Parathyroid adenoma (tissue), 2 donors: ENCODE data around the gene ZNF124.

Experiments used
- H2AFZ ChIP-seq: fragments of 300-600 bp; sonication (generic); one replicate; pipeline ENCODE4 v1.7.0; 2017; ENCODE audit warnings: antibody characterized with exemption, mild to moderate bottlenecking
- H3K27ac ChIP-seq: fragments of 300-600 bp; sonication (generic); one replicate; pipeline ENCODE4 v1.7.0; 2017
- H3K27me3 ChIP-seq: fragments of 300-600 bp; sonication (generic); one replicate; pipeline ENCODE4 v1.7.0; 2017; ENCODE audit warnings: low read length; ENCODE audit not compliant: control insufficient read depth, insufficient read depth
- H3K36me3 ChIP-seq: fragments of 300-600 bp; sonication (generic); one replicate; pipeline ENCODE4 v1.7.0; 2017; ENCODE audit warnings: low read length; ENCODE audit not compliant: control insufficient read depth, insufficient read depth
- H3K4me1 ChIP-seq: fragments of 300-600 bp; sonication (generic); one replicate; pipeline ENCODE4 v1.7.0; 2017; ENCODE audit warnings: control low read depth
- H3K4me2 ChIP-seq: fragments of 300-600 bp; sonication (generic); one replicate; pipeline ENCODE4 v1.7.0; 2017; ENCODE audit warnings: low read length
- H3K4me3 ChIP-seq: fragments of 300-600 bp; sonication (generic); one replicate; pipeline ENCODE4 v1.7.0; 2017; ENCODE audit warnings: low read depth, low read length
- H3K79me2 ChIP-seq: fragments of 300-600 bp; sonication (generic); one replicate; pipeline ENCODE4 v1.7.0; 2017; ENCODE audit warnings: control low read depth
- H3K9ac ChIP-seq: fragments of 300-600 bp; sonication (generic); one replicate; pipeline ENCODE4 v1.7.0; 2017; ENCODE audit warnings: mild to moderate bottlenecking
- H3K9me3 ChIP-seq: fragments of 300-600 bp; sonication (generic); one replicate; pipeline ENCODE4 v1.7.0; 2017; ENCODE audit warnings: low read length; ENCODE audit not compliant: control insufficient read depth
- TF ChIP-seq, protein P1 (sequence below): fragments of 300-600 bp; sonication (generic); IDR thresholded peaks from one replicate; pipeline ENCODE4 v1.7.0; 2017; ENCODE audit warnings: antibody characterized with exemption, mild to moderate bottlenecking
- donor health status: primary hyperparathyroidism.

ZNF124 gene

DNA sequence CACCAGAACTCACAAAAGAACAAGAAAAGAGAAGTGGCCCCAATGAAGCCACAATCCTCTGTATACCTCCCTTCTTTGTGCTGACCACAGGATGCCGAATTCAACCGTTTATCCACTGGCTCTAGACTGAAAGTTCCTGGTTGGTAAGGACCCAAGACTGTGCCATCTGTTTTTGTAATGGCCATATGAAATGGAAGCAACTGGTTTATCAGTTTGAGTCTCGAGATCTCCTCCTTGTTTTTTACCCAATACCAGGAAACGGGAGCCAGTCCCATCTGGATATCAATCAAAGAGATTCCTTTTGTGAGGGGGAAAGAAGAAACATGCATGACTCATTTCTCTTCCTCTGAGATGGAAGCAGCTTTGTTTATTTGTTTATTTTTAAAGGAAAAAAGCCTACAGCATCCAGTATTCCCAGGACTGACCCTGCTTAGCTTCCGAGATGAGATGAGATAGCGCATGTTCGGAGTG, 32.4 kb upstream of the ZNF124 start:
- Histone ChIP-seq H3K27ac (no peak overlapping the region), H3K4me2 (no peak overlapping the region), H3K9ac (no peak overlapping the region), H3K4me1 (no peaks in the 10 kb centered on the region), H3K4me3 (no peak overlapping the region), H3K36me3 (no peaks in the 10 kb centered on the region), H3K27me3 (no peaks in the 10 kb centered on the region), H2AFZ (no peak overlapping the region), H3K79me2 (peaks cover 7% of the 10 kb centered on the region), H3K9me3 (no peaks in the 10 kb centered on the region)
- TF ChIP-seq, protein P1, sequence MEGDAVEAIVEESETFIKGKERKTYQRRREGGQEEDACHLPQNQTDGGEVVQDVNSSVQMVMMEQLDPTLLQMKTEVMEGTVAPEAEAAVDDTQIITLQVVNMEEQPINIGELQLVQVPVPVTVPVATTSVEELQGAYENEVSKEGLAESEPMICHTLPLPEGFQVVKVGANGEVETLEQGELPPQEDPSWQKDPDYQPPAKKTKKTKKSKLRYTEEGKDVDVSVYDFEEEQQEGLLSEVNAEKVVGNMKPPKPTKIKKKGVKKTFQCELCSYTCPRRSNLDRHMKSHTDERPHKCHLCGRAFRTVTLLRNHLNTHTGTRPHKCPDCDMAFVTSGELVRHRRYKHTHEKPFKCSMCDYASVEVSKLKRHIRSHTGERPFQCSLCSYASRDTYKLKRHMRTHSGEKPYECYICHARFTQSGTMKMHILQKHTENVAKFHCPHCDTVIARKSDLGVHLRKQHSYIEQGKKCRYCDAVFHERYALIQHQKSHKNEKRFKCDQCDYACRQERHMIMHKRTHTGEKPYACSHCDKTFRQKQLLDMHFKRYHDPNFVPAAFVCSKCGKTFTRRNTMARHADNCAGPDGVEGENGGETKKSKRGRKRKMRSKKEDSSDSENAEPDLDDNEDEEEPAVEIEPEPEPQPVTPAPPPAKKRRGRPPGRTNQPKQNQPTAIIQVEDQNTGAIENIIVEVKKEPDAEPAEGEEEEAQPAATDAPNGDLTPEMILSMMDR = no peak

DNA sequence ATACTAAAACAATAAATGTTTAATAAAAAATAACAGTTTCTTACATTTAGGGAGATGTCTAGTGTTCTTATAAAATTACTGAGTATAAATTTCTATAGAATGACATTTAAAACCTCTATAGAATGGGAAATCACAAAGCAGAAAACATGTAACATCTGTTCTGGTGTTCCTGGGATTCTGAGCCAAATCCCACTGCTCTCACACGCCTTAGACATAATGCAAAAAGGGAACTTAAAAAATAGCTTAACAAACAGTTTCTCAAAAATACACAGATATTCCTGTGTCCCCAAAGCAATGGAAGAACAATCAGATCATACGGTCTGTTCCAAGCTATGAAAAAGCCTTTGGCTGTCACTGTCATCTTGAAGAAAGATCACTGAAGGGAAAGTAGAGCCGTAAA, 27.0 kb upstream of the ZNF124 start:
- no peaks in the 10 kb centered on the region for H3K9me3 ChIP-seq
- H3K79me2 ChIP-seq = no peaks in the 10 kb centered on the region
- H3K4me3 ChIP-seq = no peak overlapping the region
- H3K9ac ChIP-seq = no peak overlapping the region
- TF ChIP-seq, protein P1 = no peak
- H3K27me3 ChIP-seq = no peaks in the 10 kb centered on the region
- H3K36me3 ChIP-seq = peaks cover 3% of the 10 kb centered on the region
- H3K4me2 ChIP-seq = no peak overlapping the region
- H3K27ac ChIP-seq = no peak overlapping the region
- H2AFZ ChIP-seq = no peak overlapping the region
- H3K4me1 ChIP-seq = no peaks in the 10 kb centered on the region

DNA sequence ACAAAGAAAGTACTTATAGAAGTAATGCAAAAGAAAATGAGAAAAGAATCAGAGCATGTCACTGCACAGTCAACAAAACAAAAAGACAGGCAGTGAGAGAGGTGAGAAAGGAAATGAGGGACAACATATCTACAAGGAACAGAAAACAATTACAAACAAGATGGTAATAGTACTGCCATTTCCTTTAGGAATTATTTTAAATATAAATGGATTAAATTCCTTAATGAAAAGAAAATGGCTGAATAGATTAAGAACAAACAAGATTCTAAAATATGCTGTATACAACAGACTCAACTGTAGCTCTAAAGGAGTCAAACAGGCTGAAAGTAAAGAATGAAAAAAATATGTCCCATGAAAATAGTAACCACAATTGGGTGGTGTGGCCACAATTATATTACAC, 22.1 kb upstream of the ZNF124 start:
- Histone ChIP-seq H3K9me3 (peaks cover 6% of the 10 kb centered on the region), H3K36me3 (peaks cover 28% of the 10 kb centered on the region), H3K4me3 (no peak overlapping the region), H3K4me2 (no peak overlapping the region), H2AFZ (no peak overlapping the region), H3K4me1 (no peaks in the 10 kb centered on the region), H3K9ac (no peak overlapping the region), H3K27ac (no peak overlapping the region), H3K27me3 (no peaks in the 10 kb centered on the region), H3K79me2 (no peaks in the 10 kb centered on the region)
- TF ChIP-seq, protein P1 = no peak

DNA sequence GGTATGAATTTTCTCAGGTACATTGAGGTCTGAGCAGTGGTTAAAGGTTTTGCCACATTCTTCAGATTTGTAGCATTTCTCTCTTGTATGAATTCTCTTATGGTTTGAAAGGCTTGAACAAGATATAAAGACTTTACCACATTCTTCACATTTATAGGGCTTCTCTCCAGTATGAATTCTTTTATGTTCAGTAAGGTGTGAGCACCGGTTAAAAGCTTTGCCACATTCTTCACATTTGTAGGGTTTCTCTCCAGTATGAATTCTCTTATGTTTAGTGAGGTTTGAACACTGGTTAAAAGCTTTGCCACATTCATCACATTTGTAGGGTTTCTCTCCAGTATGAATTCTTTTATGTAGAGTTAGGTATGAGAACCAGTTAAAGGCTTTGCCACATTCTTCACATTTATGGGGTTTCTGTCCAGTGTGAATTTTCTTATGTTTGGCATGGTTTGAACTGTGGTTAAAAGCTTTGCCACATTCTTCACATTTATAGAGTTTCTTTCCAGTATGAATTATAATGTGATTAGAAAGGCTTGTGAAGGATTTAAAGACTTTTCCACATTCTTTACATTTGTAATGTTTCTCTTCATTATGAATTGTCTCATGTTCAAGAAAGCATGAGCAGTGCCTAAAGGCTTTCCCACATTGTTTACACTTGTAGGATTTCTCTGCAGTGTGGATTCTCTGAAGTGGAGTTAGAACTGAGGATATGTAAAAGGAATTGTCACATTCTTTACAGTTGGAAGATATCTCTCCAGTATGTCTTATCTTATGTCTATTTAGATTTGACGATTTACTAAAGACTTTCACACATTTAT, 18.4 kb upstream of the ZNF124 start:
- H3K79me2 ChIP-seq = no peaks in the 10 kb centered on the region
- H3K4me2 ChIP-seq = no peak overlapping the region
- H2AFZ ChIP-seq = no peak overlapping the region
- TF ChIP-seq, protein P1 = no peak
- no peaks in the 10 kb centered on the region for H3K4me1 ChIP-seq
- H3K36me3 ChIP-seq = peaks cover 31% of the 10 kb centered on the region
- H3K27me3 ChIP-seq = no peaks in the 10 kb centered on the region
- no peak overlapping the region for H3K27ac ChIP-seq
- H3K4me3 ChIP-seq = no peak overlapping the region
- H3K9ac ChIP-seq = no peak overlapping the region
- peaks cover 6% of the 10 kb centered on the region for H3K9me3 ChIP-seq

DNA sequence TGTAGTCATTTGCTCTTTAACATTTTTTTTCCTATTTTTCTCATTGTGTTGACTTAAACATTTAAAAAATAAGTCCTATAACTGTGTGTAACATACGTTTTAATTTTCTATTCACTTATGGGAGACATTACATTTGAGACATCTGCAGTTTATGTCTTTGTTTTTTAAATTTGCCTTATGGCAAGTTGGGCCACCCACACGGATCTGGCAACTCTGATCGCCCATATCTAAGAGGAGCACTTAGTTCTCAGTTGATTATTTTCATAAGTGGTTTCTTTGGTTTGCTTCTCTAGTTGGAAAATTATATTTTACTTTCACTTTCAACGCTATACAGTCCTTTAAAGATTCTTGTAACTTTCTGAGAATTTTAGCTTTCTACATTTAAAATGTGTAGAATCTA, 13.8 kb upstream of the ZNF124 start:
- H3K27ac ChIP-seq = no peak overlapping the region
- H3K36me3 ChIP-seq = peaks cover 14% of the 10 kb centered on the region
- no peaks in the 10 kb centered on the region for H3K79me2 ChIP-seq
- TF ChIP-seq, protein P1 = no peak
- peaks cover 6% of the 10 kb centered on the region for H3K9me3 ChIP-seq
- no peaks in the 10 kb centered on the region for H3K27me3 ChIP-seq
- H3K9ac ChIP-seq = no peak overlapping the region
- H3K4me3 ChIP-seq = no peak overlapping the region
- no peak overlapping the region for H2AFZ ChIP-seq
- H3K4me2 ChIP-seq = no peak overlapping the region
- no peaks in the 10 kb centered on the region for H3K4me1 ChIP-seq
